Urinary bladder (tissue), 4 donors: Measurements from ENCODE around the gene CUL4A. TPM values are rescaled to one million over a fixed set of nuclear protein-coding genes. Genes with fewer than 3 reads are reported as not detected.
"Not testable (repeated sequence)": the region's sequence is repeated elsewhere in the genome, so short reads cannot be mapped to it uniquely, and the experiment has no call there.

Source experiments
- DNase-seq: peaks from one replicate; pipeline ENCODE4 v3.0.0-alpha.2; 2015; ENCODE audit errors: extremely low spot score
- H3K27ac ChIP-seq: one replicate; pipeline ENCODE4 v1.5.1; 2013; ENCODE audit warnings: low read depth, mild to moderate bottlenecking, moderate library complexity
- H3K36me3 ChIP-seq: one replicate; pipeline ENCODE4 v1.6.1; 2013; ENCODE audit warnings: mild to moderate bottlenecking, moderate library complexity; ENCODE audit not compliant: insufficient read depth
- H3K4me1 ChIP-seq: one replicate; pipeline ENCODE4 v1.6.1; 2013; ENCODE audit warnings: mild to moderate bottlenecking, moderate library complexity; ENCODE audit not compliant: insufficient read depth
- H3K4me3 ChIP-seq: one replicate; pipeline ENCODE4 v1.5.1; 2013; ENCODE audit warnings: low read depth, low read length
- WGBS: extraction: QIAGEN DNeasy Blood & Tissue Kit; methylation state at CpG from one replicate; pipeline ENCODE4 v1.1.7; 2013; 5-methylcytosine and 5-hydroxymethylcytosine counted together
- polyA plus RNA-seq: library from polyadenylated mRNA; stranded (reverse); fragments of 200-250 nt; gene quantifications from one replicate; pipeline ENCODE4 v1.2.3, GENCODE V29; 2013
- total RNA-seq: library from RNA; depleted of rRNA; stranded (reverse); fragments of >200 nt; gene quantifications from one replicate; pipeline ENCODE4 v1.2.3, GENCODE V29; 2014
- donor health status: healthy with polysubstance abuse.
- donor health status: healthy.

Gene CUL4A
- total and polyA plus RNA-seq, 2 donors = 44.2 to 83.0 TPM

DNA sequence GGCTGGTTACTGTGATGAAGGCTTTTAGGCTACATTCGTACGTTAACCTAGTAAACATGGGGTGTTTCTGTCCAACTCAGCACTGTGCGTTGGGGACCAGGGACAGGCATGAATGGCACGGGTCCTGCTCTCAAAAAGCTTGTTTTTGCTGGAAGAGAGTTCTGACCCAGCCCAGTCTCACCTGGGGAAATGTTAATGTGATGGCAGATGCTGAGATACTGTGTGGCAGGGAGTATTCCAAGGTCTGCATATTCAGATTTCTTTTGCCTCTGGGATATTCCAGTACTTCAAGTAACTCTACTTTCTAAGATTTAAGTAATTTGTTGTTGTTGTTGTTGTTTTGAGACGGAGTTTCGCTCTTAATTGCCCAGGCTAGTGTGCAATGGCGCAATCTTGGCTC is 13.7 kb downstream of the CUL4A start:
- DNase-seq = no peak
- Histone ChIP-seq H3K4me1 (no peaks in the 10 kb centered on the region), H3K4me3 (no peak overlapping the region), H3K36me3 (no peaks in the 10 kb centered on the region), H3K27ac (no peak overlapping the region)
- 96% methylated on average over 7 of the region's 7 CpGs for WGBS

DNA sequence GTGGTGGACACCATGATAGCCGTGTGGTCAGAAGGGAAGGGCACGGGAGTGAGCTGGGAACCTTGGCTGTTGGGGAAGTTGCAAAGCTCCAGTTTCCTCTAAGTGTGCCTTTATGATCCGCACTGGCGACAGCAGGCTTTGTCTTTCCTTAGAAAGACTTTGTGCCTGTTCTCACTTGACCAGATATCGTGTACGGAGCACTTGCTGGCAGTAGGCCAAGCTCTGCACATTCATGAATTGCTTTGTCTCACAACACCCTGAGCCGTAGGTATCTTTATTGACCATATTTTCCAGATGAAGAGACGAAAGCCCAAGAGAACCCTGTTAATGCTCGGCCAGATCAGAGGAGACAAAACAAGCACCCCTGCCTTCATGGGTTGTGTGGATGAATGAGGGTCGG is 15.1 kb downstream of the CUL4A start:
- 76% methylated on average over 10 of the region's 10 CpGs for WGBS
- Histone ChIP-seq H3K36me3 (no peaks in the 10 kb centered on the region), H3K27ac (no peak overlapping the region), H3K4me3 (no peak overlapping the region), H3K4me1 (no peaks in the 10 kb centered on the region)
- DNase-seq = peak; percentile 47

DNA sequence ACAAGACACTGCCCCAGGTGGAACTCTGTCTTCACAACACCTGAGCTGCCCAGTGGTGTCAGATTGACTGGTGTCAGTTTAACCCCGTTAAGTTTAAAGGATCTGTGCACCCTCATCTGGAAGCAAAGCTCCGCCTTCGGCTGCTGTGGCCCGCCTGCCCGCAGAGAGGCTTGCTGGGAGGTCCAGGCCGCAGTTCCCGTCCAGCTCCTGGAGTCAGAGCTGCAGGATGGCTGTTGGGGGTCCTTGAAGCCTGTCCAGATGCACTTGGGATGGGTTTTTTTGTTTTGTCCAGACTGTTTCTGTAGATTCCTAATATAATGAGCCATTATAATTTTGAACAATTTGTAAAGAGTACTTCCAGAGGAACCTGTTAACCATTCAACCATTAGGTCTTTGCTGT is 16.1 kb downstream of the CUL4A start:
- Histone ChIP-seq H3K4me3 (no peak overlapping the region), H3K4me1 (no peaks in the 10 kb centered on the region), H3K27ac (no peak overlapping the region), H3K36me3 (no peaks in the 10 kb centered on the region)
- WGBS = 88% methylated on average over 7 of the region's 7 CpGs
- no peak for DNase-seq

DNA sequence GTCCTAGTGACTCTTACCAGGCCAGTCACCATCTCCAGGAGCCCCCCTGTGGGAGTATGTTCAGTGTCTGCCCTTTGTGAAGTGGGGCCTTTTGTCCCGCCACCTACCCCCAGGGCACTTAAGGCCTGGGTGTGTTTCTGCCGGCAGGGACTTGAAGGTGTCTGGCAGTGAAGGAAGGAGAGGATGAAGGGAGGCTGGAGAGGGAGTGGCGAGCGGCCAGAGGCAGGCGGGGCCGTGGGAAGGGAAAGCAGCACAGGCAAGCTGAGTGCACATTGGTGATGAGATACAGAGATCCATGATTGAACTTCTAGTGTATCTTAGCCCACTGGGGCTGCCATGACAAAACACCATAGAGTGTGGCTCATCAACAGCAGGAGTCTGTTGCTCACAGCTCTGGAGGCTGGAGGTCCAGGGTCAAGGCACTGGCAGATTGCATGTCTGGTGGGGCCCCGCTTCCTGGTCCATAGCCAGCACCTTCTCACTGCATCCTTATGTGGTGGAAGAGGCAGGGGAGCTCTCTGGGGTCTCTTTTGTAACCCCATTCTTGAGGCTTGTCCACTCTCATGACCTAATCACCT is 17.5 kb downstream of the CUL4A start:
- WGBS = 80% methylated on average over 7 of the region's 7 CpGs
- Histone ChIP-seq H3K4me3 (no peak overlapping the region), H3K36me3 (no peaks in the 10 kb centered on the region), H3K4me1 (no peaks in the 10 kb centered on the region), H3K27ac (no peak overlapping the region)
- DNase-seq = no peak

DNA sequence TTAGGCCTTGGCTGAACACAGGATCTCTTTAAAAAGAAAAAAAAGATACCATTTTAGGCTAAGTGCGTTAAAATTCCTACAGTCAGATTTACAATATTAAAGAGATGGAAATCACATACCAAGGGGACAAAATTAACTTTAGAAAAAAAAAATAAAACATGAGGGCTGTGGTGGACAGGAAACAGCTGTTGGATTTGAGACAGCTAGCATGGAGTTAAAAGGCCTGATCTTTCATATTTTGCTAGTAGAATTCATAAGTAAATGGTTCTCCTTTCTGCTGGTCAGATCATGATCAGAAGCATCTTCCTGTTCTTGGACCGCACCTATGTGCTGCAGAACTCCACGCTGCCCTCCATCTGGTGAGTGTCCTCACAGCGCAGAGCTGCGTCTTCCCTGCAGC is 19.7 kb downstream of the CUL4A start:
- H3K36me3 ChIP-seq = no peaks in the 10 kb centered on the region

DNA sequence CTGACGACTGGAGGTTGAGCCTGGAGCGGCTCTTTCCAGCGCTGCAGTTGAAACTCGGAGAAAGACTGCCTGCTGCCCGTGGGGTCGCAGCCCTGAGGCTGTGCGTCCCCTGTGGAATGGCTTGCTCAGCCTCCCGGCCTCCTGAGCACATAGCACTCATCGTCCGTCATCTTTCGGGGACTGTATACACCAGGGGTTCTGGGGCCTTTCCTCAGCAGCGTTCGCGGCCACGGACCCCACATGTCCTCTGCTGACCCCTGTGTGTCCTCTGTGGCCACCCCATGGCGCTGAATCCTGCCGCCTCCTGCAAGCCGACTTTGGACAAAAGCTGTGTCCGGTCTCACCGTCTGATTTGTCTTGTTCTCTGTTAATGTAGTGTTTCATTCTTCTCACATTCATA is 20.4 kb downstream of the CUL4A start:
- no peaks in the 10 kb centered on the region for H3K36me3 ChIP-seq
- no peak overlapping the region for H3K4me3 ChIP-seq
- H3K27ac ChIP-seq = no peak overlapping the region
- H3K4me1 ChIP-seq = no peaks in the 10 kb centered on the region
- WGBS = 91% methylated on average over 20 of the region's 20 CpGs
- DNase-seq = no peak

More for the DNA sequence above, 19.7 kb downstream of the CUL4A start:
- Histone ChIP-seq H3K27ac (no peak overlapping the region), H3K4me1 (no peaks in the 10 kb centered on the region), H3K4me3 (no peak overlapping the region)
- WGBS = 74% methylated on average over 5 of the region's 5 CpGs
- no peak for DNase-seq

DNA sequence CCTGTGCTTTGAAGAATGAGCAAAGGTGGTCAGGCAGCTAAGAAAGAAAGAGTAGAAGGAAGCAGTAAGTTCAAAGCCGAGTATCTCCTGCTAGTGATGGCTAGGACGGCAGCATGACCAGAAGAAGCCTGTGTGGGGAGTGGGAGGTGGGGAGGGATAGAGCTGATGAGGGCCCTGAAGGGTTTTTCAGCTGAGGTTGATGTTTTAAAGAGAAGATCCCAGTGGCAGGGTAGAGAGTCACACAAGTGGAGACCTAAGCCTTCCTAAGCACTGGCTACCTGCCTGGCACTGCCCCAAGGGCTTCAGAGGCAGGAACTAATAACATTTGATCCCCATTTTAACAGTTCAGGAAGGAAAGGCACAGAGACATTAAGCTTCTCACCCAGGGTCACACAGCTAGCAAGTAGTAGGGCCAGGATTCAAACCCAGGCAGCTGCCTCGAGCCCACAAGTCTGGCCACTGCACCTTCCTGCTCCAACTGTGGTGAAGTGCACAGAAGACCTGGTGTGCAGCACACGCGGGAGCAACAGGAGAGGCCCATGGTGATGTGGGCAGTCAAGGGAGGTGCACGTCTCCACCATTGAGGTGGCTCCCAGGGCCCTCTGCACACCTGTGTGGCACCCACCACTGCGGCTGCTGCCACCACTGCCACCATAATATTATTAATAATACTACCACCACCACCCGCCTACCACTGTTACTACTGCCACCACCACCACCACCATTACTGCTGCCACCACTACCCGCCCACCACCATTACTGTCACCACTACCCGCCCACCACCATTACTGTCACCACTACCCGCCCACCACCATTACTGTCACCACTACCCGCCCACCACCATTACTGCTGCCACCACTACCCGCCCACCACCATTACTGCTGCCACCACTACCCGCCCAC is 22.1 kb downstream of the CUL4A start:
- Histone ChIP-seq H3K27ac (no peak overlapping the region), H3K4me1 (no peaks in the 10 kb centered on the region), H3K4me3 (no peak overlapping the region), H3K36me3 (no peaks in the 10 kb centered on the region)
- no peak for DNase-seq
- WGBS = 83% methylated on average over 13 of the region's 14 CpGs

DNA sequence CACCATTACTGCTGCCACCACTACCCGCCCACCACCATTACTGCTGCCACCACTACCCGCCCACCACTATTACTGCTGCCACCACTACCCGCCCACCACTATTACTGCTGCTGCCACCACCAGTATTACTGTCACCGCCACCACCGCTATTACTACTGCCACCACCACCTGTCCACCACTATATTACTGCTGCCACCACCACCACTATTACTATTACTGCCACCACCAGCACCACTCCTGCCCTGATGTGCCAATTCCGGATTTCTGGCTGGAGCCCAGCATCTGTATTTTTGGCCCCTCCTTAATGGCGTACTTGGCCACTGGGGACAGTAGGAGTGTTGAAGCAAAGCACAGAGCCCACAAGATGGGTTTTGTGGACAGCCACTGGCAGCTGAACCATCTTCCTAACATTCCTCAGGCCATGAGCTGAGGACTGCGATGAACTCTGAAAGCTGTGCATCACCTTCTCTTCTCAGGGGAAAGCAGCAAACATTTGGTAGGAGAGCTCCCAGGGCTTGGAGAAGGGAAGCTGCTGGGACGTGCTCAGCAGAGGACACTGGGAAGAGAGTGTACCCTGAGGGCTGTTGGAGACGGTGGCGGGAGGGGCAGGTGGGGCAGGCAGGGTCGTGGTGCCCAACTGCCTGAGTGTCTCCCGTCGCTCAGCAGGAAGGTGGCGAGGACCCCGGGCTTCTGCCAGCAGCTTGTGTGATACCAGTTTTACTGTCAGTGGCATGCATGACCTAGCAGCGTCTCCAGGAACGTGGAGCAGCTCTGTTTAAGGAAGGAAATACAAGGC is 23.0 kb downstream of the CUL4A start:
- WGBS = 85% methylated on average over 17 of the region's 18 CpGs
- H3K36me3 ChIP-seq = no peaks in the 10 kb centered on the region
- H3K27ac ChIP-seq = no peak overlapping the region
- no peaks in the 10 kb centered on the region for H3K4me1 ChIP-seq
- H3K4me3 ChIP-seq = no peak overlapping the region
- DNase-seq = no peak

DNA sequence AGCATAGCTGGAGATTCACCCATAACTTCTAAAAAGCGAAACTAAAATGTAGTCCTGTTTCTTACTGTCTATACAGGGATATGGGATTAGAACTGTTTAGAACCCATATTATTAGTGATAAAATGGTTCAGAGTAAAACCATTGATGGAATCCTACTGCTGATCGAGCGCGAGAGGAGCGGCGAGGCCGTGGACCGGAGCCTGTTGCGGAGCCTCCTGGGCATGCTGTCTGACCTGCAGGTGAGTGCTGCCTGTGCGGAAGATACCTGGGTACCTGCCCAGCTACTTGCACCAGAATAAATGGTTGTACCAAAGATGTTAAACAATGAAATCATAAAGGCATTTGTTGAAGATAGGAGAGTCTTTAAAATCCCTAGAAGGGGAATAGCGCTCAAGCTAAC is 23.7 kb downstream of the CUL4A start:
- no peaks in the 10 kb centered on the region for H3K36me3 ChIP-seq
- DNase-seq = no peak
- WGBS = 97% methylated on average over 11 of the region's 11 CpGs

DNA sequence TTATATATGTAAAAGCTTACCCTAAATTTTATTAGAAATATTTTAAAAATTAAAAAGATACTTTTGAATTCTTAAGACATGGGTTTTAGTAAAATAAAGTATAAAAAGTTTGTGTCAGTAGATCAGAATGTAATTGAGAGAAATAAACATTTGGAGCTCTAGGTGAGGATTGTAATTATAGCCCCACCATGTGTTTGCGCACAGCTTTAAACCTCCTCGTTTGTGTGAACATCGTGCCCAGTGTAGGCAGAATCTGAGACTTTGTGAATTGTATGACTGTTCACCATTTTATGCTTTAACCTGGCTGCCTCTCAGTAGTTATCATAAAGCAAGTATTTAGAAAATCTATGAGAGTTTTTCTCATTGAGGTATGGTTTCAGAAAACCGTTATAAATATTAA is 29.1 kb downstream of the CUL4A start:
- Histone ChIP-seq H3K4me1 (no peaks in the 10 kb centered on the region), H3K4me3 (no peak overlapping the region), H3K27ac (no peak overlapping the region), H3K36me3 (no peaks in the 10 kb centered on the region)
- 79% methylated on average over 4 of the region's 4 CpGs for WGBS
- DNase-seq = no peak

More for the DNA sequence above, 23.7 kb downstream of the CUL4A start:
- Histone ChIP-seq H3K4me3 (no peak overlapping the region), H3K4me1 (no peaks in the 10 kb centered on the region), H3K27ac (no peak overlapping the region)

DNA sequence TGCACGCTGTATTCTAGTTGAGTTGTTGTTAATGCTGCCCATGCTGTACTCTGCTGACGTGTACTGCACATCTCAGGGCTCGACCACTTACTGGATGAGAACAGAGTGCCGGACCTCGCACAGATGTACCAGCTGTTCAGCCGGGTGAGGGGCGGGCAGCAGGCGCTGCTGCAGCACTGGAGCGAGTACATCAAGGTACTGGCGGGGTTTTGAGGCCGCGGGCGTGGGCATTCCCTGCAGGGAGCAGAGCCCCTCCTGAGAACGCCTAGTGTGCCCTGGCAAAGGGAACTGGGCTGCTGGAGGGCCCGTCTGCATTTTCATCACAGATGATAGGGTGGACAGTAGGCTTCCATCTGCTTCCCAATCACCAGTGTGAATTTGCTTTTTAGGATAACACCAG is 29.9 kb downstream of the CUL4A start:
- Histone ChIP-seq H3K4me3 (no peak overlapping the region), H3K4me1 (no peaks in the 10 kb centered on the region), H3K36me3 (no peaks in the 10 kb centered on the region), H3K27ac (no peak overlapping the region)
- WGBS = 90% methylated on average over 15 of the region's 15 CpGs
- DNase-seq = no peak

DNA sequence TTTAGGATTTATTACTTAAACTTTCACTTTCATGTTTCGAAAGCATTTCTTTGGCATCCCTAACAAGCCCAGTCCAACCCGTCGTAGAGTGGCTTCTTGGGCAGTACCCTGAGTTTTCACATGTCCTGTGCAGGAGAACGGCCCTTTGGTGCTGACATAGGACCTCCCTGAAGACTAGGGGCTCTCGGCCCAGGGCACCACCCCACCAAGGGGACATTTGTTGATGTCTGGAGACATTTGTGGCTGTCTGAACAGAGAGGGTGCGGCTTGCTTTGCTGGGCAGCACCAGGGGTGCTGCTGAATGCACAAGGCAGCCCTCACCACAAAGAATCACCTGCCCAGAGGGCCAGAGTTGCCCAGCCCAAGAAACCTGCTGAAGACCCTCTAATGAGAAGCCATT is 30.6 kb downstream of the CUL4A start:
- Histone ChIP-seq H3K36me3 (peaks cover 2% of the 10 kb centered on the region), H3K4me1 (no peaks in the 10 kb centered on the region), H3K4me3 (no peak overlapping the region), H3K27ac (no peak overlapping the region)
- DNase-seq = no peak
- 88% methylated on average over 6 of the region's 6 CpGs for WGBS

DNA sequence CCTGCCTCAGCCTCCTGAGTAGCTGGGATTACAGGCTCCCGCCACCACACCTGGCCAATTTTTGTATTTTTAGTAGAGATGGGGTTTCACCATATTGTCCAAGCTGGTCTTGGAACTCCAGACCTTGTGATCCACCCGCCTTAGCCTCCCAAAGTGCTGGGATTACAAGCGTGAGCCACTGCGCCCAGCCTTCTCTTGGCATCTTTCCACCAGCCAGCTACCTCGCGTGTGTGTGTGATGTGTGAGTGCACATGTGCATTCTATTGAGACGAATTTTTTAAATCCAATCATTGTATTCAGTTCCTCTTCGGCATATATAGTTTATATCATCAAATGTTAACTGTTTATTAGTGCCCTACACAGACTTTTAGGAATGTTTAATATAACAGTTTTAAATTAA is 32.2 kb downstream of the CUL4A start:
- not testable (repeated sequence) for H3K27ac ChIP-seq, H3K36me3 ChIP-seq, H3K4me1 ChIP-seq, H3K4me3 ChIP-seq, DNase-seq
- WGBS = 82% methylated on average over 8 of the region's 8 CpGs

DNA sequence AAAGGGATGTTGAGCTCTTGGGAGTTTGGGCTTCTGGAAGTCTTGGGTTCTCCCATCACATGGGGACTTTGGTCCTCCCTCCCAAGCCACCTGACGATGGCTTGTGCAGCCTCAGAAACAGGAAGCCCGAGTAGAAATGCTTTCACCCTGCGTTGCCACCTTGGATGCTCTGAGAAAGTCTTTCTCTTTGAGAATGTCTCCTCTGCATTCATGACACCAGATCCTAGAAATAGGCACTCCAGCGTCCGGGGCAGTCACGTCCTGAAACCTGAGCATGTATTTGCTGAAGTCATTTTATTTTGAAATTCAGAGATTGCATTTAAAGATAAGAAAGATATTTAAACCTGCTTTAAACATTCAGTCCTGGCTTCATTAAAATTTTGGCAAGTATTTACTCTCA is 34.4 kb downstream of the CUL4A start:
- Histone ChIP-seq H3K4me3 (no peak overlapping the region), H3K27ac (no peak overlapping the region), H3K4me1 (no peaks in the 10 kb centered on the region), H3K36me3 (peaks cover 3% of the 10 kb centered on the region)
- no peak for DNase-seq
- whole genome bisulfite sequencing = 77% methylated on average over 6 of the region's 6 CpGs
